Loucy (cell line): ENCODE data around the gene ANKRD33B.

Experiments used
- H2AFZ ChIP-seq: fragments of 200-600 bp; sonication (generic); 2 replicates; pipeline ENCODE4 v1.6.0; 2016; ENCODE audit warnings: antibody characterized with exemption, mild to moderate bottlenecking, low read length, moderate library complexity
- H3F3A ChIP-seq: fragments of 200-600 bp; 2 replicates; pipeline ENCODE4 v1.6.0; 2016; ENCODE audit warnings: antibody characterized with exemption, low read depth, mild to moderate bottlenecking
- H3K27me3 ChIP-seq: fragments of 200-600 bp; sonication (generic); 2 replicates; pipeline ENCODE4 v1.6.1; 2014; ENCODE audit warnings: low read length, mild to moderate bottlenecking; ENCODE audit not compliant: insufficient read depth, poor library complexity, severe bottlenecking
- H3K36me3 ChIP-seq: fragments of 200-600 bp; sonication (generic); 2 replicates; pipeline ENCODE4 v1.6.1; 2016; ENCODE audit warnings: low read length; ENCODE audit not compliant: insufficient read depth
- H3K4me1 ChIP-seq: fragments of 200-600 bp; sonication (generic); 2 replicates; pipeline ENCODE4 v1.5.1; 2014; ENCODE audit warnings: low read length, mild to moderate bottlenecking; ENCODE audit not compliant: insufficient read depth, poor library complexity, severe bottlenecking
- H3K4me2 ChIP-seq: fragments of 200-600 bp; sonication (generic); 2 replicates; pipeline ENCODE4 v1.6.0; 2014; ENCODE audit warnings: antibody characterized with exemption, low read length, low read depth, mild to moderate bottlenecking; ENCODE audit not compliant: poor library complexity, severe bottlenecking
- H3K4me3 ChIP-seq: fragments of 200-600 bp; sonication (generic); 2 replicates; pipeline ENCODE4 v1.5.1; 2014; ENCODE audit warnings: low read length, mild to moderate bottlenecking, mixed read lengths; ENCODE audit not compliant: poor library complexity, severe bottlenecking
- H3K79me2 ChIP-seq: fragments of 200-600 bp; sonication (generic); 2 replicates; pipeline ENCODE4 v1.6.1; 2014; ENCODE audit warnings: low read length; ENCODE audit not compliant: insufficient read depth
- H3K9ac ChIP-seq: fragments of 200-600 bp; sonication (generic); 2 replicates; pipeline ENCODE4 v1.6.0; 2014; ENCODE audit warnings: mild to moderate bottlenecking, low read depth, low read length, moderate library complexity; ENCODE audit not compliant: poor library complexity, severe bottlenecking
- H3K9me2 ChIP-seq: fragments of 200-600 bp; sonication (generic); replicated peaks from 2 replicates; pipeline ENCODE4 v1.6.1; 2016; ENCODE audit warnings: low read depth, low read length, mixed read lengths
- H3K9me3 ChIP-seq: fragments of 200-600 bp; sonication (generic); 2 replicates; pipeline ENCODE4 v1.6.1; 2014; ENCODE audit warnings: mild to moderate bottlenecking, antibody characterized with exemption, low read length, low read depth; ENCODE audit not compliant: insufficient read depth
- H4K20me1 ChIP-seq: fragments of 200-600 bp; sonication (generic); 2 replicates; pipeline ENCODE4 v1.6.0; 2014; ENCODE audit warnings: antibody characterized with exemption, low read length, mild to moderate bottlenecking; ENCODE audit not compliant: insufficient read depth, poor library complexity, severe bottlenecking
- EZH2phosphoT487 ChIP-seq: fragments of 200-600 bp; IDR thresholded peaks from 2 replicates; pipeline ENCODE4 v1.6.1; 2018; ENCODE audit warnings: antibody characterized with exemption, mild to moderate bottlenecking, moderate library complexity, borderline replicate concordance
- TF ChIP-seq, protein P1 (sequence below): fragments of 200-600 bp; sonication (generic); conservative IDR thresholded peaks from 2 replicates; pipeline ENCODE4 v1.5.1; 2014; ENCODE audit warnings: mild to moderate bottlenecking, antibody characterized with exemption, low read length

ANKRD33B gene

GRCh38 chr5:10578293-10578665 lies 14.4 kb downstream of the ANKRD33B start:
- Histone ChIP-seq H3K79me2 (no peaks in the 10 kb centered on the region), H3K4me3 (no peak overlapping the region), H3K4me1 (peaks cover 23% of the 10 kb centered on the region), H3K9me2 (no peaks in the 10 kb centered on the region), H3K27me3 (no peaks in the 10 kb centered on the region), H3K9ac (no peak overlapping the region), H3K4me2 (no peak overlapping the region), H3K36me3 (no peaks in the 10 kb centered on the region), H3F3A (no peaks in the 10 kb centered on the region), H4K20me1 (no peaks in the 10 kb centered on the region), H3K9me3 (no peaks in the 10 kb centered on the region), H2AFZ (no peak overlapping the region)
- TF ChIP-seq, protein P1, sequence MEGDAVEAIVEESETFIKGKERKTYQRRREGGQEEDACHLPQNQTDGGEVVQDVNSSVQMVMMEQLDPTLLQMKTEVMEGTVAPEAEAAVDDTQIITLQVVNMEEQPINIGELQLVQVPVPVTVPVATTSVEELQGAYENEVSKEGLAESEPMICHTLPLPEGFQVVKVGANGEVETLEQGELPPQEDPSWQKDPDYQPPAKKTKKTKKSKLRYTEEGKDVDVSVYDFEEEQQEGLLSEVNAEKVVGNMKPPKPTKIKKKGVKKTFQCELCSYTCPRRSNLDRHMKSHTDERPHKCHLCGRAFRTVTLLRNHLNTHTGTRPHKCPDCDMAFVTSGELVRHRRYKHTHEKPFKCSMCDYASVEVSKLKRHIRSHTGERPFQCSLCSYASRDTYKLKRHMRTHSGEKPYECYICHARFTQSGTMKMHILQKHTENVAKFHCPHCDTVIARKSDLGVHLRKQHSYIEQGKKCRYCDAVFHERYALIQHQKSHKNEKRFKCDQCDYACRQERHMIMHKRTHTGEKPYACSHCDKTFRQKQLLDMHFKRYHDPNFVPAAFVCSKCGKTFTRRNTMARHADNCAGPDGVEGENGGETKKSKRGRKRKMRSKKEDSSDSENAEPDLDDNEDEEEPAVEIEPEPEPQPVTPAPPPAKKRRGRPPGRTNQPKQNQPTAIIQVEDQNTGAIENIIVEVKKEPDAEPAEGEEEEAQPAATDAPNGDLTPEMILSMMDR = no peak
- no peak for TF ChIP-seq EZH2phosphoT487

- no peak overlapping the region for H3K4me3 ChIP-seq
- no peak overlapping the region for H2AFZ ChIP-seq
- H3K9me3 ChIP-seq = no peaks in the 10 kb centered on the region
- no peaks in the 10 kb centered on the region for H3K79me2 ChIP-seq
- no peak overlapping the region for H3K9ac ChIP-seq
- H4K20me1 ChIP-seq = no peaks in the 10 kb centered on the region
- peaks cover 23% of the 10 kb centered on the region for H3K4me1 ChIP-seq
- H3F3A ChIP-seq = no peaks in the 10 kb centered on the region
- H3K27me3 ChIP-seq = no peaks in the 10 kb centered on the region
- H3K36me3 ChIP-seq = no peaks in the 10 kb centered on the region
- TF ChIP-seq EZH2phosphoT487 = no peak
- TF ChIP-seq, protein P1 = no peak
- H3K4me2 ChIP-seq = no peak overlapping the region
- no peaks in the 10 kb centered on the region for H3K9me2 ChIP-seq
Measured at GRCh38 chr5:10578869-10579268, 15.0 kb downstream of the ANKRD33B start.

DNA sequence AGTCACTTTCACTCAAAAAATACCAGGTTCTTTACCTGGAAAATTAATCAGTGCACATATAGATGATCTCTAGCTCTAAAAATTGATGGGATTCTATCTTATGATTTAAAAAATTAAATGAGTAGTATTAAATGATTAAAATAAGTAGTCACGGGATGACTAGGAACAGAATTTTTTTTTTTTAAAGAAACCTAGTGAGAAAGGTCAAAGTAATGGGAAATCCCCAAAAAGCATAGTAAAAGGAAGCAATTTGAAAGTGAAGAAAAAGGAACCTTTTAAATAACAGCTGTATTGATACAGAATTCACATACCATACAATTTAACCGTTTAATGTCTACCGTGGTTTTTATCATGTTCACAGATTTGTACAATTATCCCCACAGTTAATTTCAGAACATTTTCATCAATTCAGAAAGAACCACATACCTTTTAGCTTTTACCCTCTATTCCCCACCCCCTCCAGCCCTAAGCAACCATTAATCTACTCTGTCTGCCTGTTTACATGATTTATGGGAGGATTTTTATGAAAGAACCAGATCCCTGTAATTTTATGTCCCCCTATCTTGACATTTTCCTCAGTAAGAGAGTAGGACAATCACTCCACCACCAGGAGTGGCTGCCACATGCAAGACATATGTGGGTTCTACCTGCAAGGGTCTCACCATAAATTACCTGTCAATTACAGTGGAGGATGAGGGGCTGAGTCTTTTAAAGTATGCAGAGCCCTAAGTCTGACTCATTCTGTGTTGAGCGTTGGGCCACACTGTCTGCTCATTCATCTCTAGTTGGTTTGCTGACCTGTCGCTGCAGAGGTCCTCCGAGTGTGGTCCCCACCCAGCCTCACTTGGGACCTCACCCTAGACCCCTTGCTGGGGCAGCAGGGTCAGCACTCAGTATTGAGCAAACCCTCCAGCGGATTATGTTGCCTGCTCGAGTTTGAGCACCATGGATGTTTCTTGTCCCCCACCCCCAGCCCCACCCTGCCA lies 16.0 kb downstream of the ANKRD33B start:
- Histone ChIP-seq H3K36me3 (no peaks in the 10 kb centered on the region), H3K27me3 (no peaks in the 10 kb centered on the region), H2AFZ (no peak overlapping the region), H3K4me1 (peaks cover 23% of the 10 kb centered on the region), H3F3A (no peaks in the 10 kb centered on the region), H3K9ac (no peak overlapping the region), H3K4me3 (no peak overlapping the region), H3K9me2 (no peaks in the 10 kb centered on the region), H4K20me1 (no peaks in the 10 kb centered on the region), H3K79me2 (no peaks in the 10 kb centered on the region), H3K4me2 (no peak overlapping the region), H3K9me3 (no peaks in the 10 kb centered on the region)
- no peak for TF ChIP-seq EZH2phosphoT487
- TF ChIP-seq, protein P1 = no peak
